Transverse colon (tissue), 4 donors: ENCODE results near the gene FMNL2. TPM values are rescaled to one million over a fixed set of nuclear protein-coding genes. Genes with fewer than 3 reads are reported as not detected.

ENCODE experiments used
- DNase-seq: peaks from one replicate; pipeline ENCODE4 v3.0.0-alpha.2; 2019
- H3K27ac ChIP-seq, 4 donors: fragments of 200-600 bp; sonication (generic); 2 replicates each; pipeline ENCODE4 v1.5.1; 2016 to 2018; ENCODE audit warnings: inconsistent platforms in 4 of 4
- H3K27me3 ChIP-seq: fragments of 200-600 bp; sonication (generic); 2 replicates; pipeline ENCODE4 v1.5.1; 2017; ENCODE audit warnings: inconsistent platforms
- H3K36me3 ChIP-seq, 4 donors: fragments of 200-600 bp; sonication (generic); 2 replicates each; pipeline ENCODE4 v1.5.1; 2017 to 2019; ENCODE audit warnings: inconsistent platforms in 4 of 4
- H3K4me1 ChIP-seq, 4 donors: fragments of 200-600 bp; sonication (generic); 2 replicates each; pipeline ENCODE4 v1.5.1; 2017 to 2020; ENCODE audit warnings: inconsistent platforms in 4 of 4
- H3K4me3 ChIP-seq, 4 donors: fragments of 200-600 bp; sonication (generic); 1 replicate in 1 of 4; 2 replicates in 3 of 4; pipeline versions ENCODE4 v1.5.1 to v1.6.1; 2017 to 2019; ENCODE audit warnings: inconsistent platforms in 4 of 4
- H3K9me3 ChIP-seq, 2 donors: fragments of 200-600 bp; sonication (generic); 2 replicates each; pipeline ENCODE4 v1.5.1; 2017 to 2019; ENCODE audit warnings: inconsistent platforms in 2 of 2
- EP300 ChIP-seq: sonication (generic); formaldehyde crosslinking; IDR thresholded peaks from one replicate; pipeline ENCODE4 v1.6.1; 2017; ENCODE audit warnings: antibody characterized with exemption, low read depth
- POLR2A ChIP-seq: fragments of 450-650 bp; IDR thresholded peaks from one replicate; pipeline ENCODE4 v1.6.1; 2016; ENCODE audit warnings: antibody characterized with exemption, mild to moderate bottlenecking, moderate library complexity
- POLR2AphosphoS5 ChIP-seq, 3 donors: sonication (generic); formaldehyde crosslinking; IDR thresholded peaks; one replicate each; pipeline ENCODE4 v1.6.1; 2016; ENCODE audit warnings: antibody characterized with exemption in 3 of 3
- WGBS, 2 donors: methylation state at CpG; one replicate each; pipeline ENCODE4 v1.1.5; 2018; ENCODE audit warnings: low coverage in 1 of 2; 5-methylcytosine and 5-hydroxymethylcytosine counted together
- in situ Hi-C, 4 donors: fragments of 200-750 bp; cut with MboI; loops; one replicate each; pipeline versions ENCODE4 v1.15.0 to v1.15.1; 2017; ENCODE audit warnings: low sequenced_read_pairs in 3 of 4, low pct_ligation_motif_present in 1 of 4, low pct_unique_long_range_greater_than_20kb in 1 of 4
- intact Hi-C: fragments of 100-400 bp; cut with DNase I; formaldehyde crosslinking; loops from one replicate; pipeline ENCODE4 v1.15.1; 2023; ENCODE audit warnings: low total_unique reads
- total RNA-seq, 4 donors: library from RNA; depleted of rRNA; stranded (reverse); fragments of >200 nt; gene quantifications; one replicate each; pipeline ENCODE4 v1.1.0, GENCODE V29; 2016
- TF ChIP-seq, protein P1 (sequence below), 5 experiments: fragments of 200-600 bp in 3 of 5; fragments of 450-650 bp in 2 of 5; sonication (generic) in 3 of 5; IDR thresholded peaks; 1 replicate in 2 of 5; 2 replicates in 3 of 5; pipeline ENCODE4 v1.5.1; 2016 to 2017; ENCODE audit warnings: antibody characterized with exemption in 5 of 5, inconsistent platforms in 3 of 5, mild to moderate bottlenecking in 2 of 5, moderate library complexity in 1 of 5

The FMNL2 gene
- total RNA-seq, 4 donors from 2014 or later: 9.2 to 31.4 (median 23.9) TPM

DNA sequence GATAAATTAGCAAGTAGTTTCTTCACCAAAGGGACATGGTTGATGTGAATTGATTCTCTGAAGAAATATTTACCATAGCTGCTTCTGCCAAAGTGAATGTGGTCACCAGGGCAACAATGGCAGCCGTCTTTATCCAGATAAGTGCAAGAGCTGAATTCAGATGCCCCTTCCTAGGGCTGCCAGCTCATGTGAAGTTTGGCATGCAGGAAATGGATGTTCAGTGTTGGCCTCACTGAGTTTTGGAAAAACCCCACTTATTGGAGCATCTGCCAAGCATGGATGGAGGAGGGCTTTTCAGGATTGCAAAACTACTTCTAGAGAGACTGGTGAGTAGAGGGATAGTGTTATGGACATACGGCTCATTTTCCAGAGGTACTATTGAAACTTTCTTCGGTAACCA lies 80.8 kb downstream of the FMNL2 start:
- no peaks in the 10 kb centered on the region for H3K9me3 ChIP-seq
- H3K4me1 ChIP-seq: peaks cover 0 to 3% (median 0%) of the 10 kb centered on the region in 4 donors
- no peak for DNase-seq
- in situ Hi-C loops (no loop called here), intact Hi-C loops (loop anchor here (10.0 kb wide), 1 partner anchor 71 kb away; no protein-coding TSS in a partner anchor)
- no peak for TF ChIP-seq POLR2AphosphoS5 (IDR thresholded peaks at IDR 0.05)
- no peak for TF ChIP-seq POLR2A
- TF ChIP-seq, protein P1, sequence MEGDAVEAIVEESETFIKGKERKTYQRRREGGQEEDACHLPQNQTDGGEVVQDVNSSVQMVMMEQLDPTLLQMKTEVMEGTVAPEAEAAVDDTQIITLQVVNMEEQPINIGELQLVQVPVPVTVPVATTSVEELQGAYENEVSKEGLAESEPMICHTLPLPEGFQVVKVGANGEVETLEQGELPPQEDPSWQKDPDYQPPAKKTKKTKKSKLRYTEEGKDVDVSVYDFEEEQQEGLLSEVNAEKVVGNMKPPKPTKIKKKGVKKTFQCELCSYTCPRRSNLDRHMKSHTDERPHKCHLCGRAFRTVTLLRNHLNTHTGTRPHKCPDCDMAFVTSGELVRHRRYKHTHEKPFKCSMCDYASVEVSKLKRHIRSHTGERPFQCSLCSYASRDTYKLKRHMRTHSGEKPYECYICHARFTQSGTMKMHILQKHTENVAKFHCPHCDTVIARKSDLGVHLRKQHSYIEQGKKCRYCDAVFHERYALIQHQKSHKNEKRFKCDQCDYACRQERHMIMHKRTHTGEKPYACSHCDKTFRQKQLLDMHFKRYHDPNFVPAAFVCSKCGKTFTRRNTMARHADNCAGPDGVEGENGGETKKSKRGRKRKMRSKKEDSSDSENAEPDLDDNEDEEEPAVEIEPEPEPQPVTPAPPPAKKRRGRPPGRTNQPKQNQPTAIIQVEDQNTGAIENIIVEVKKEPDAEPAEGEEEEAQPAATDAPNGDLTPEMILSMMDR (IDR thresholded peaks at IDR 0.05): no peak
- TF ChIP-seq EP300: no peak
- H3K27me3 ChIP-seq: no peaks in the 10 kb centered on the region
- 86 to 100% methylated on average over 1 to 3 of the region's 3 CpGs for whole genome bisulfite sequencing, 2 donors
- H3K4me3 ChIP-seq: no peak overlapping the region
- no peaks in the 10 kb centered on the region for H3K36me3 ChIP-seq
- no peak overlapping the region for H3K27ac ChIP-seq

DNA sequence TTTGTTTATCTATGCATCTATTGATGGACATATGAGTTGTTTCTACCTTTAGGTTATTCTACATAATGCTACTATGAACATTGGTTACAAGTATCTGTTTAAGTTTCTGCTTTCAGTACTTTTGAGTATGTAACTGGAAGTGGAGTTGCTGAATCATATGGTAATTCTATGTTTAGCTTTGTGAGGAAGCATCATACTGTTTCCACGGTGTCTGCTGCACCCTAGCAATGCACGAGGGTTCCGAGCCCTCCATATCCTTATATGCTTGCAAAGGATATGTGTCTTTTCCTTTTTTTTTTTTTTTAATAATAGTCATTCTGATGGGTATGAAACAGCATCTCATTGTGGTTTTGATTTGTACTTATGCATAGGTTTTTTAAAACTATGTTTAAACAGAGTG lies 83.7 kb downstream of the FMNL2 start:
- TF ChIP-seq POLR2AphosphoS5 (IDR thresholded peaks at IDR 0.05): no peak
- in situ Hi-C loops (no loop called here), intact Hi-C loops (loop anchor here (10.0 kb wide), 1 partner anchor 74 kb away; no protein-coding TSS in a partner anchor)
- DNase-seq: no peak
- peaks cover 0 to 17% (median 2%) of the 10 kb centered on the region in 4 donors for H3K4me1 ChIP-seq
- no peaks in the 10 kb centered on the region for H3K27me3 ChIP-seq
- H3K27ac ChIP-seq: no peak overlapping the region
- no peaks in the 10 kb centered on the region for H3K36me3 ChIP-seq
- H3K9me3 ChIP-seq: no peaks in the 10 kb centered on the region
- H3K4me3 ChIP-seq: no peak overlapping the region
- WGBS, 2 donors: 57 to 60% methylated on average over 3 of the region's 3 CpGs

- Histone ChIP-seq H3K36me3 (no peaks in the 10 kb centered on the region), H3K27ac (no peak overlapping the region), H3K4me1 (peaks cover 0 to 17% (median 2%) of the 10 kb centered on the region in 4 donors), H3K9me3 (no peaks in the 10 kb centered on the region), H3K4me3 (no peak overlapping the region), H3K27me3 (no peaks in the 10 kb centered on the region)
- no peak for DNase-seq
- in situ Hi-C loops: no loop called here
- 75 to 77% methylated on average over 2 of the region's 2 CpGs for WGBS, 2 donors
- TF ChIP-seq, protein P1 (IDR thresholded peaks at IDR 0.05): no peak
- TF ChIP-seq EP300: no peak
- no peak for TF ChIP-seq POLR2AphosphoS5 (IDR thresholded peaks at IDR 0.05)
- TF ChIP-seq POLR2A: no peak
- intact Hi-C loops: loop anchor here (10.0 kb wide), 1 partner anchor 75 kb away; no protein-coding TSS in a partner anchor
Measured at GRCh38 chr2:152419944-152420343, 85.0 kb downstream of the FMNL2 start.

- Histone ChIP-seq H3K4me1 (peaks cover 0 to 17% (median 2%) of the 10 kb centered on the region in 4 donors), H3K4me3 (no peak overlapping the region), H3K36me3 (no peaks in the 10 kb centered on the region), H3K27me3 (no peaks in the 10 kb centered on the region), H3K9me3 (no peaks in the 10 kb centered on the region), H3K27ac (no peak overlapping the region)
- TF ChIP-seq EP300 (no peak), POLR2AphosphoS5 (IDR thresholded peaks at IDR 0.05) (no peak), POLR2A (no peak)
- TF ChIP-seq, protein P1 (IDR thresholded peaks at IDR 0.05): no peak
- WGBS, 2 donors: 82 to 89% methylated on average over 2 to 3 of the region's 3 CpGs
- intact Hi-C loops: no loop called here
- DNase-seq: no peak
- in situ Hi-C loops: no loop called here
Measured at GRCh38 chr2:152420363-152420762, 85.4 kb downstream of the FMNL2 start.

- no peak for DNase-seq
- in situ Hi-C loops: no loop called here
- Histone ChIP-seq H3K9me3 (no peaks in the 10 kb centered on the region), H3K4me1 (peaks cover 0 to 20% (median 2%) of the 10 kb centered on the region in 4 donors), H3K36me3 (no peaks in the 10 kb centered on the region), H3K27ac (peak overlapping the region; percentile 47 to 61 (median 52)), H3K4me3 (no peak overlapping the region), H3K27me3 (no peaks in the 10 kb centered on the region)
- TF ChIP-seq, protein P1 (IDR thresholded peaks at IDR 0.05): no peak
- no peak for TF ChIP-seq POLR2A
- no peak for TF ChIP-seq EP300
- no peak for TF ChIP-seq POLR2AphosphoS5 (IDR thresholded peaks at IDR 0.05)
- intact Hi-C loops: no loop called here
- 84 to 89% methylated on average over 7 of the region's 7 CpGs for WGBS, 2 donors
Measured at GRCh38 chr2:152420936-152421335, 86.0 kb downstream of the FMNL2 start.
